GM18951 (cell line): Measurements from ENCODE around the gene ASCL3.

ENCODE experiments used
- POLR2A ChIP-seq: IDR thresholded peaks from 4 replicates; pipeline ENCODE4 v1.6.1; 2011; ENCODE audit warnings: mild to moderate bottlenecking; ENCODE audit not compliant: insufficient read length, insufficient read depth; ENCODE audit errors: extremely low read depth
- in situ Hi-C: fragments of 300-500 bp; cut with MboI; formaldehyde crosslinking; loops from one replicate; pipeline ENCODE4 v1.12.0; 2022; ENCODE audit warnings: low sequenced_read_pairs, mixed read lengths, inconsistent platforms; ENCODE audit not compliant: unreplicated experiment

ASCL3 gene

GRCh38 chr11:8933931-8934330, 8.9 kb downstream of the ASCL3 start:
- in situ Hi-C loops, result no loop called here
- no peak for TF ChIP-seq POLR2A

- no peak for TF ChIP-seq POLR2A
Measured at GRCh38 chr11:8932564-8933180, 10.1 kb downstream of the ASCL3 start, which contains the start of gene C11orf16. Gene C11orf16 (minus strand): TSS chr11:8932947. CDS start chr11:8932308, 639 bp downstream.

GRCh38 chr11:8930456-8931175, 12.2 kb downstream of the ASCL3 start:
- no peak for TF ChIP-seq POLR2A
- in situ Hi-C loops, result no loop called here

More at GRCh38 chr11:8932564-8933180, 10.1 kb downstream of the ASCL3 start, which contains the start of gene C11orf16:
- in situ Hi-C loops, result no loop called here

GRCh38 chr11:8928981-8929615, 13.7 kb downstream of the ASCL3 start:
- TF ChIP-seq POLR2A, result no peak
- in situ Hi-C loops, result no loop called here

GRCh38 chr11:8928205-8928604, 14.6 kb downstream of the ASCL3 start:
- in situ Hi-C loops, result no loop called here
- no peak for TF ChIP-seq POLR2A

- TF ChIP-seq POLR2A, result no peak
- in situ Hi-C loops, result no loop called here
Measured at GRCh38 chr11:8927233-8927632, 15.6 kb downstream of the ASCL3 start.

GRCh38 chr11:8926236-8926635, 16.6 kb downstream of the ASCL3 start:
- in situ Hi-C loops, result no loop called here
- TF ChIP-seq POLR2A, result no peak

- in situ Hi-C loops, result no loop called here
- no peak for TF ChIP-seq POLR2A
Measured at GRCh38 chr11:8925711-8926110, 17.1 kb downstream of the ASCL3 start.

- no peak for TF ChIP-seq POLR2A
- in situ Hi-C loops, result no loop called here
Measured at GRCh38 chr11:8922691-8923090, 20.1 kb downstream of the ASCL3 start.

- in situ Hi-C loops, result no loop called here
- no peak for TF ChIP-seq POLR2A
Measured at GRCh38 chr11:8917157-8917825, 25.5 kb downstream of the ASCL3 start.

GRCh38 chr11:8914661-8915018, 28.2 kb downstream of the ASCL3 start:
- no peak for TF ChIP-seq POLR2A
- in situ Hi-C loops, result no loop called here

- in situ Hi-C loops, result no loop called here
- no peak for TF ChIP-seq POLR2A
Measured at GRCh38 chr11:8913961-8914660, 28.7 kb downstream of the ASCL3 start.

GRCh38 chr11:8911029-8911823, 31.6 kb downstream of the ASCL3 start, which contains the start of gene AKIP1:
Gene AKIP1 (plus strand): TSS chr11:8911189. CDS start chr11:8911450, 261 bp downstream.
- in situ Hi-C loops, result no loop called here
- peak; percentile 75 for TF ChIP-seq POLR2A
